KMS-11 (cell line): ENCODE results near the gene CAPN3.

Experiments
- H2AFZ ChIP-seq: fragments of 200-600 bp; sonication (generic); 2 replicates; pipeline ENCODE4 v1.6.1; 2016; ENCODE audit warnings: antibody characterized with exemption, mixed run types, low read depth
- H3K27ac ChIP-seq: fragments of 200-600 bp; sonication (generic); 2 replicates; pipeline ENCODE4 v1.6.1; 2016; ENCODE audit warnings: mild to moderate bottlenecking, mixed run types
- H3K27me3 ChIP-seq: fragments of 200-600 bp; sonication (generic); 2 replicates; pipeline ENCODE4 v1.6.1; 2017; ENCODE audit warnings: mild to moderate bottlenecking, low read depth, mixed run types, moderate library complexity; ENCODE audit not compliant: insufficient read depth
- H3K36me3 ChIP-seq: fragments of 200-600 bp; sonication (generic); 2 replicates; pipeline ENCODE4 v1.6.1; 2017; ENCODE audit warnings: mild to moderate bottlenecking, mixed run types; ENCODE audit not compliant: insufficient read depth
- H3K4me1 ChIP-seq: fragments of 200-600 bp; sonication (generic); 2 replicates; pipeline ENCODE4 v1.6.1; 2016; ENCODE audit warnings: mild to moderate bottlenecking, low read depth, mixed run types; ENCODE audit not compliant: poor library complexity, severe bottlenecking
- H3K4me2 ChIP-seq: fragments of 200-600 bp; sonication (generic); 2 replicates; pipeline ENCODE4 v1.7.0; 2016; ENCODE audit warnings: mild to moderate bottlenecking, mixed run types
- H3K4me3 ChIP-seq: fragments of 200-600 bp; sonication (generic); IDR thresholded peaks from 2 replicates; pipeline ENCODE4 v1.6.1; 2017; ENCODE audit warnings: low read depth, low read length, mixed read lengths; ENCODE audit not compliant: insufficient read depth
- H3K79me2 ChIP-seq: fragments of 200-600 bp; sonication (generic); 2 replicates; pipeline ENCODE4 v1.6.1; 2016; ENCODE audit warnings: low read depth, mixed run types; ENCODE audit not compliant: insufficient read depth
- H3K9ac ChIP-seq: fragments of 200-600 bp; sonication (generic); 2 replicates; pipeline ENCODE4 v1.6.1; 2016; ENCODE audit warnings: mild to moderate bottlenecking, mixed run types
- H4K20me1 ChIP-seq: fragments of 200-600 bp; sonication (generic); 2 replicates; pipeline ENCODE4 v1.6.1; 2016; ENCODE audit warnings: mild to moderate bottlenecking, mixed run types; ENCODE audit not compliant: insufficient read depth
- TF ChIP-seq, protein P1 (sequence below): fragments of 200-600 bp; sonication (generic); conservative IDR thresholded peaks from 2 replicates; pipeline ENCODE4 v1.6.1; 2017; ENCODE audit warnings: low read depth, mild to moderate bottlenecking, antibody characterized with exemption, low read length, moderate library complexity, mixed read lengths

Gene CAPN3

GRCh38 chr15:42349186-42349585 is 10.1 kb upstream of the CAPN3 start:
- Histone ChIP-seq H3K9ac (no peak overlapping the region), H2AFZ (no peak overlapping the region), H3K27me3 (no peaks in the 10 kb centered on the region), H3K4me3 (no peak overlapping the region), H3K79me2 (no peaks in the 10 kb centered on the region), H3K4me1 (no peaks in the 10 kb centered on the region), H3K4me2 (no peak overlapping the region), H4K20me1 (no peaks in the 10 kb centered on the region), H3K36me3 (no peaks in the 10 kb centered on the region), H3K27ac (no peak overlapping the region)
- TF ChIP-seq, protein P1, sequence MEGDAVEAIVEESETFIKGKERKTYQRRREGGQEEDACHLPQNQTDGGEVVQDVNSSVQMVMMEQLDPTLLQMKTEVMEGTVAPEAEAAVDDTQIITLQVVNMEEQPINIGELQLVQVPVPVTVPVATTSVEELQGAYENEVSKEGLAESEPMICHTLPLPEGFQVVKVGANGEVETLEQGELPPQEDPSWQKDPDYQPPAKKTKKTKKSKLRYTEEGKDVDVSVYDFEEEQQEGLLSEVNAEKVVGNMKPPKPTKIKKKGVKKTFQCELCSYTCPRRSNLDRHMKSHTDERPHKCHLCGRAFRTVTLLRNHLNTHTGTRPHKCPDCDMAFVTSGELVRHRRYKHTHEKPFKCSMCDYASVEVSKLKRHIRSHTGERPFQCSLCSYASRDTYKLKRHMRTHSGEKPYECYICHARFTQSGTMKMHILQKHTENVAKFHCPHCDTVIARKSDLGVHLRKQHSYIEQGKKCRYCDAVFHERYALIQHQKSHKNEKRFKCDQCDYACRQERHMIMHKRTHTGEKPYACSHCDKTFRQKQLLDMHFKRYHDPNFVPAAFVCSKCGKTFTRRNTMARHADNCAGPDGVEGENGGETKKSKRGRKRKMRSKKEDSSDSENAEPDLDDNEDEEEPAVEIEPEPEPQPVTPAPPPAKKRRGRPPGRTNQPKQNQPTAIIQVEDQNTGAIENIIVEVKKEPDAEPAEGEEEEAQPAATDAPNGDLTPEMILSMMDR = no peak

DNA sequence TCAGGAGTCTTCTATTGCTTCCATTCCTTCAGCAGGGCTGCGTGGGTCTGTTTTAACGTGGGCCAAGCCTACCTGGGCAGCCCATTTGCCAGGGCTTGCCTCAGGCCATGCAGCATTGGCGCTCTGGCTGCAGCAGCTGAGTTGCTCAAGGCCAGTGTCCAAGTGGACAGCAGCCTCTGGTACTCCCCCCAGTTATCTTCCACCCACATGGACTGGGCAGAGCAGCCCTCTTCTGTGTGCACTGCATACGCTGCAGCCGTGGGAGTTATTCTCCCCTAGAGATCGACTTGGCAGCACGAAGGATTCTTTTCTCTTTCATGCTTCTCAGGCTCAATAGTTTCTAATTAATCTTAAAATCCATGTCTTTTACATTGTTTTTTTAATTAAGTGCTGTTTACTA is 6.9 kb upstream of the CAPN3 start:
- TF ChIP-seq, protein P1 = no peak
- H4K20me1 ChIP-seq = no peaks in the 10 kb centered on the region
- H3K9ac ChIP-seq = no peak overlapping the region
- H3K27ac ChIP-seq = no peak overlapping the region
- H3K4me3 ChIP-seq = no peak overlapping the region
- no peaks in the 10 kb centered on the region for H3K4me1 ChIP-seq
- no peaks in the 10 kb centered on the region for H3K79me2 ChIP-seq
- no peaks in the 10 kb centered on the region for H3K27me3 ChIP-seq
- no peak overlapping the region for H3K4me2 ChIP-seq
- H2AFZ ChIP-seq = no peak overlapping the region
- no peaks in the 10 kb centered on the region for H3K36me3 ChIP-seq

DNA sequence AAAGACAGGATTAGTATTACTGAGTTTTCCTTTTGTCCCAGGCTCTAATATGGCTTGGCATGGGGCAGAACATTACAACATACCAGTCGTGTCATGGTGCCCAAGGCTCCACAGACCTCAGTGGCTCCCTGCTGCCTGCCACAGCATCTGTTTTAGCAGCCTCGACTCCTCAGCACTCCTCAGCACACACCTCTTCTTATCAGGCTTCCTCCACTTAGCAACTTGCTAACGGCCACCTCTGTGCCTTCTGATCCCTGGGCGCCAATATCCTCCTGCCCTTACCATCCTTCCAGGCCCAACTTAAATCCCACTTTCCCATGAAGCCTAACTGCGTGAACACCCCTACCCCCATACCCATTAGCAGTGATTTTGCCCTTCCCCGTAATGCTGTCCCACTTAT is 6.2 kb upstream of the CAPN3 start:
- no peaks in the 10 kb centered on the region for H3K27me3 ChIP-seq

GRCh38 chr15:42354824-42355223 is 4.5 kb upstream of the CAPN3 start:
- no peaks in the 10 kb centered on the region for H3K79me2 ChIP-seq
- no peak overlapping the region for H3K4me2 ChIP-seq
- TF ChIP-seq, protein P1 = no peak
- no peak overlapping the region for H3K4me3 ChIP-seq
- H3K36me3 ChIP-seq = no peaks in the 10 kb centered on the region
- no peaks in the 10 kb centered on the region for H3K4me1 ChIP-seq
- H4K20me1 ChIP-seq = no peaks in the 10 kb centered on the region
- no peak overlapping the region for H2AFZ ChIP-seq
- H3K27me3 ChIP-seq = no peaks in the 10 kb centered on the region
- no peak overlapping the region for H3K9ac ChIP-seq
- no peak overlapping the region for H3K27ac ChIP-seq

More for the DNA sequence above, 6.2 kb upstream of the CAPN3 start:
- Histone ChIP-seq H4K20me1 (no peaks in the 10 kb centered on the region), H3K27ac (no peak overlapping the region), H3K9ac (no peak overlapping the region), H3K4me1 (no peaks in the 10 kb centered on the region), H3K79me2 (no peaks in the 10 kb centered on the region), H3K4me3 (no peak overlapping the region), H3K4me2 (no peak overlapping the region), H3K36me3 (no peaks in the 10 kb centered on the region), H2AFZ (no peak overlapping the region)
- TF ChIP-seq, protein P1 = no peak
